NCI-H524 (cell line): Measurements from ENCODE around the gene PRDX5.

Experiments used
- DNase-seq, 2 experiments: peaks; one replicate each; lab custom pipeline; 2025; lab: John Stamatoyannopoulos, UW

Gene PRDX5

DNA sequence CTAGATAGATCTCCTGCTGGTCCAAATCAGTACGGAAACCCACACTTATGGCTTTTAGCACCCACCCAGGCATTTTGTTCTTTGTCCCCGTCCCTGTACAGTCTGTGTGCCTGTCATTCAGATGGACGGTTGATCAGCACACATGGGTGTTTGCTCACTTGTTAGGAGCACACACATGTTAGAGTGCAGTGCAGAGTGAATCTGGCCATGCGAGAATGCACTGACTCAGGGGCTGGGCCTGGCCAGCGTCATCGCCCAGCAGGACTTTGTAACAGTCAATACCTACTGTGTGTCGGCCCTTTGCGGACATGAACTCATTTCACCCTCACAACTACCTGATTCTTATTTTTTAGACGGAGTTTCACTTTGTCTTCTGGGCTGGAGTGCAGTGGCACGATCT is 44.4 kb downstream of the PRDX5 start:
- no peak for DNase-seq

DNA sequence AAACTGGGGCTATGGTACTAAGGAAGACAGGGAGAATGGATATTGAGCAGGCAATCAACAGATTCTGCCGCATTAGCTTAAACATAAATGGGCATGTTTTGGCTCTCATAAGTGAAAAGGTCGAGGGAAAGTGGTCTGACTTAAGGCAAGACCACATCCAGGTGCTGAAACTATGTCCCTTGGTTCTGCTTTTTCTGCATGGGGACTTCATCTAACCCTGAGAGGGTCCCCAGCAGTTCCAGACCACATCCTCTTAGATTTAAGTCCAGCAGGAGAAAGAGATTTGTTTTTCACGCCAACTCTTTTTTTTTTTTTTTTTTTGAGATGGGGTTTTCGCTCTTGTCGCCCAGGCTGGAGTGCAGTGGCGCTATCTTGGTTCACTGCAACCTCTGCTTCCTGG is 46.5 kb downstream of the PRDX5 start:
- no peak for DNase-seq

DNA sequence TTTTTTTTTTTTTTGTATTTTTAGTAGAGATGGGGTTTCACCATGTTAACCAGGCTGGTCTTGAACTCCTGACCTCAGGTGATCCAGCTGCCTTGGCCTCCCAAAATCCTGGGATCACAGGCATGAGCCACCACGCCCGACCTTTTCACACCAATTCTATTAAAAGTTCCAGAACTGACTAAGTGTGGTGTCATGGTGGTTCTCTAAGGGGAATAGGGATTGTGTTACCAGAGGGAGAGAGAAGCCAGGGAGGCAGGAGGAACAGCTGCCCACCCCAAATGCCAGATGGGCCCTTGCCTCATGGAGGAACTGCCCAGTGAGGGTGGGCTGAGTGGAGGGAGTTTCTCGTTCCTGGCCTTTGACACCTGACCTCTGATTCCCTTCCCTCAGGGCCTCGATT is 47.0 kb downstream of the PRDX5 start:
- no peak for DNase-seq

DNA sequence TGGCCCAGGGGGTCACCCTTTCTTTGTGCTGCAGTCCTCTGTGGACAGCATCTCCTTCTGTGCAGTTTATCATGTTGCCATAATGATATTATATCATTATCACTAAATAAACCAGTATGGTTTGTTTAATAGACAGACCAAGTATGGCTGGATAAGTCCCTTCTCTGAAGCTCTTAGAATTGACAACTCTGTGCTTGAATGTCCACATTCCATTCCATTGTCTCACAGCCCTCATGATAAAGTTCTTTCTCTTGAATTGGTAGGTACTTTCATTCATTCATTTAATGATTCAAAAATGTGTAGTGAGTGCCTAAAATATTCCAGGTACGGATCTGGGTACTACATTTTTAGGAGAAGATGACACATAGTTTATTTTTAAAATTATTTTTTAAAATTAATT is 48.8 kb downstream of the PRDX5 start:
- no peak for DNase-seq

DNA sequence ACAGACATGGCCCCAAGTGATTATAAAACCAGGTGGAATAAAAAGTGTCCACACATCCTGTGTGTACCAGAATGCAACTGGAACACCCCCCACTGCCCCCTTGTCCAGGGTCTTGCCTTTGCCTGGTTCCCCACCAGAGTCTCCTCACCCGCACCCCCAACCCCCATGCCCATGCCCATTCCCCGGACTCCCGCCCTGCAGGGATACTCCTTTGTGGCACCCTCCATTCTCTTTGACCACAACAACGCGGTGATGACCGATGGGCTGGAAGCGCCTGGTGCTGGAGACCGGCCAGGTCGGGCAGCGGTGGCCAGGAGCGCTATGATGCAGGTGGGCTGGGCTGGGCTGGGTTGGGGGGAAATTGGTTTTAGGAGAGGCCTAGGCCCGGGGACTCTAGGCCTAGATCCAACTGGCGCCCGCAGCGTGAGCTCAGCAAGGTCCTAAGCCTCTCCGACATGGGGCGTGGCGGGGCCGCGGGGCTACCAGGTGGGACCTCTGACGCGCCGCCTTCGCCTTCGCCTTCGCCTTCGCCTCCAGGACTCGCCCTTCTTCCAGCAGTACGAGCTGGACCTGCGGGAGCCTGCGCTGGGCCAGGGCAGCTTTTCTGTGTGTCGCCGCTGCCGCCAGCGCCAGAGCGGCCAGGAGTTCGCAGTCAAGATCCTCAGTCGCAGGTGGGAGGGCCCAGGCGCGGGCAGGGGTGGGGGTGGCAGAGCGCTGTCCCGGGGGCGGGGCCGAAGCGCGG is 50.2 kb downstream of the PRDX5 start:
- no peak for DNase-seq

DNA sequence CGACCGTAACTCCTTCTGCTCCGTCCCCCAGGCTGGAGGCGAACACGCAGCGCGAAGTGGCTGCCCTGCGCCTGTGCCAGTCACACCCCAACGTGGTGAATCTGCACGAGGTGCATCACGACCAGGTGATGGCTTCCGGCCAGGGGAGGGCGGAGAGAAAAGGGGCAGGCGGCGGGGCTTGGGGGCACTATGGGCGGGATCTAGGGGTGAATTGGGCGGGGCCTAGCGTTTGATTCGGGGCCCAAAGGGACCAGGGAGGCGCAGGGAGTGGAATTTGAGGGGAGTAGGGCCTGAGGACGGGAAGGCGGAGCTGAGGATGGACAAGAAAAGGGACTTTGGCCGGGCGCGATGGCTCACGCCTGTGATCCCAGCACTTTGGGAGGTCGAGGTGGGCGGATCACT is 50.8 kb downstream of the PRDX5 start:
- no peak for DNase-seq

DNA sequence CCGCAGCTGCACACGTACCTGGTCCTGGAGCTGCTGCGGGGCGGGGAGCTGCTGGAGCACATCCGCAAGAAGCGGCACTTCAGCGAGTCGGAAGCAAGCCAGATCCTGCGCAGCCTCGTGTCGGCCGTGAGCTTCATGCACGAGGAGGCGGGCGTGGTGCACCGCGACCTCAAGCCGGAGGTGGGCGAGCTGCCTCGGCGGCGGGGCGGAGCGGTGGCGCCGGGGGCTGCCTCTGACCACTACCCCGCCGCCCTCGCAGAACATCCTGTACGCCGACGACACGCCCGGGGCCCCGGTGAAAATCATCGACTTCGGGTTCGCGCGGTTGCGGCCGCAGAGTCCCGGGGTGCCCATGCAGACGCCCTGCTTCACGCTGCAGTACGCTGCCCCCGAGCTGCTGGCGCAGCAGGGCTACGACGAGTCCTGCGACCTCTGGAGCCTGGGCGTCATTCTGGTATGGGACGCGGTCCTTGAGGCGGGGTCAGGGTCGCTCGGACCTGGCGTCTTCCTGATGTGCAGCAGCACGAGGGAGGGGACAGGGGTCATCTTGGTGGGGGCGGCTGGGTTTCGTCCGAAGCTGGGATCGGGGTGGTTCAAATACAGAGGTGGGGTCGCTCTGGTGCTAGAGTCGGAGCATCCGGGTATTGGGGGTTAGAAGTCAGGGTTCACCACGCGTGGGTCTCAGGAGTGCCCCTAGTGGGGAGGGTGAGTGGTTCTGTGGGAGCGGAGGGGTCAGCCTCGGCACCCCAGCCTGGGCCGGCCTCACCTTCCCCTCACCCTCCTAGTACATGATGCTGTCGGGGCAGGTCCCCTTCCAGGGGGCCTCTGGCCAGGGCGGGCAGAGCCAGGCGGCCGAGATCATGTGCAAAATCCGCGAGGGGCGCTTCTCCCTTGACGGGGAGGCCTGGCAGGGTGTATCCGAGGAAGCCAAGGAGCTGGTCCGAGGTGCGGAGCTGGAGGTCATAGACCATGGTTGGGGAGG is 51.8 kb downstream of the PRDX5 start:
- DNase-seq = no peak

DNA sequence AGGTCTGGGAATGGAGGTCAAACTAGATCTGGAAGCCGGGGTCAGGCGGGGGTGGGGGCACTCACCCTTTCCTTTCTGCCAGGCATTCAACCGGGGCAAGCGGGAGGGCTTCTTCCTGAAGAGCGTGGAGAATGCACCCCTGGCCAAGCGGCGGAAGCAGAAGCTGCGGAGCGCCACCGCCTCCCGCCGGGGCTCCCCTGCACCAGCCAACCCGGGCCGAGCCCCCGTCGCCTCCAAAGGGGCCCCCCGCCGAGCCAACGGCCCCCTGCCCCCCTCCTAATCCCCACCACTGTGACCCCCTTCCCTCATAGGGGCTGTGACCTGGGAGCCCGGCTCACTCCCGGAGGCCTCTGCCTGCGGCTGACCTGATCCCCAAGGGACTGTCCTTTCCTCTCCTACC is 53.3 kb downstream of the PRDX5 start:
- DNase-seq = no peak
